HG02798 (cell line): Measurements from ENCODE around the gene SFMBT1.
"Not testable (repeated sequence)": the region's sequence is repeated elsewhere in the genome, so short reads cannot be mapped to it uniquely, and the experiment has no call there.

Experiments
- ATAC-seq: cut with Tn5 transposase; IDR thresholded peaks from one replicate; pipeline ENCODE4 v1.9.1; 2021; ENCODE audit warnings: mild to moderate bottlenecking; ENCODE audit not compliant: unreplicated experiment, poor library complexity

The SFMBT1 gene

GRCh38 chr3:53073553-53074365, 27.9 kb upstream of the SFMBT1 start:
- no peak for ATAC-seq

GRCh38 chr3:53072653-53073552, 27.0 kb upstream of the SFMBT1 start:
- ATAC-seq: peak; percentile 85

- no peak for ATAC-seq
Observed at GRCh38 chr3:53071882-53072431, 26.1 kb upstream of the SFMBT1 start.

- no peak for ATAC-seq
Observed at GRCh38 chr3:53069422-53070068, 23.7 kb upstream of the SFMBT1 start.

- ATAC-seq: no peak
Observed at GRCh38 chr3:53068176-53068575, 22.3 kb upstream of the SFMBT1 start.

GRCh38 chr3:53067567-53067966, 21.7 kb upstream of the SFMBT1 start:
- ATAC-seq: no peak

GRCh38 chr3:53065841-53066480, 20.1 kb upstream of the SFMBT1 start:
- no peak for ATAC-seq

GRCh38 chr3:53062905-53063304, 17.0 kb upstream of the SFMBT1 start:
- no peak for ATAC-seq

- no peak for ATAC-seq
Observed at GRCh38 chr3:53056442-53056841, 10.6 kb upstream of the SFMBT1 start.

GRCh38 chr3:53054233-53054632, 8.4 kb upstream of the SFMBT1 start:
- ATAC-seq: not testable (repeated sequence)

- no peak for ATAC-seq
Observed at GRCh38 chr3:53051929-53052328, 6.1 kb upstream of the SFMBT1 start.

- ATAC-seq: no peak
Observed at GRCh38 chr3:53049987-53050386, 4.1 kb upstream of the SFMBT1 start.

- peak; percentile 28 for ATAC-seq
Observed at GRCh38 chr3:53046171-53047170, 598 bp upstream of the SFMBT1 start.

- peak; percentile 49 for ATAC-seq
Observed at GRCh38 chr3:53044711-53045517, 959 bp downstream of the SFMBT1 start.

- no peak for ATAC-seq
Observed at GRCh38 chr3:53044371-53044710, 1.5 kb downstream of the SFMBT1 start.

- ATAC-seq: no peak
Observed at GRCh38 chr3:53043738-53044137, 2.1 kb downstream of the SFMBT1 start.

- no peak for ATAC-seq
Observed at GRCh38 chr3:53042651-53043050, 3.2 kb downstream of the SFMBT1 start.

- ATAC-seq: no peak
Observed at GRCh38 chr3:53040351-53040820, 5.5 kb downstream of the SFMBT1 start.
